Measurements from ENCODE around the gene VPS13D.

The VPS13D gene

GRCh38 chr1:12229835-12230548, at the start of gene VPS13D:
Gene VPS13D (plus strand): TSS chr1:12230030. CDS start chr1:12234267, 4,237 bp downstream.
- peak; percentile 76 for DNase-seq (ENCODE audit: low read depth)

DNA sequence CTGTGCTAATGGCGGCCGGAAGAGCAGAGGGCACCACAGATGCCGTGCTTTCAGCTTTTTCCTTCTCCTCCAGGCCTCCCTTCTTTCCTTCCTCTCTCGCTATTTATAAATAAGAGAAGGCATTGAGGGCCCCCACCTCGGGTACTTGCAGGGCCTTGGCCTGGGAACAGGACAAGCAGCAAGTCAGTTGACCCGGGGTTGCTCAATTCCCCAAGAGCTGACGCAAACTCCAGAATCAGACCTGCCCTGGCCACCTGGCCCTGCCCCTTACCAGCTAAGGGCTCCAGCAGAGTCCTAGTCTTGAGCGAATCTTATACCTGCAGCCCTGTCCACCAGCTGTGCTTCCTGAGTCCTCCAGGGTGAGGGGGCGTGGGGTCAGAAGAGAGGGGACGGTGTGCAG, 49.5 kb upstream of the VPS13D start:
- no peak for DNase-seq (ENCODE audit: low read depth)

DNA sequence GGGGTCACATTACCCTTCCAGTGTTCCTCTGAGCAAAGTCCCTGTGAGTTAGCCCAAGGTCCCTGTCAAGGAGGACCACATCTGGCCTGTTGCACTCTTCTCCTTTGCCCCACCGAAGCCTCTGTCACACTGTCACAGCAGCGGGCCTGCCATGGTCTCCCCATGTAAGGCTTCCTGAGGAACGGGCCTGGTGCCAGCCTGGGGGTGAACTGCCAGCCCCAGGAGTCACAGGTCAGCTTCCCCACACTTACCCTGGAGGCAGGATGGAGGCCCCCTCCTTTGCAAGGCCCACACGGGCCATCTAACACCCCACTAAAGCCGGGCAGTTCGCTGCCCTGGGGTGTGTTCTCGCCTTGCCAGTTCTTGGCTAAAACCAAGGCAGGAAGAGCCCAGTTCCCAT, 48.9 kb upstream of the VPS13D start:
- no peak for DNase-seq (ENCODE audit: low read depth)

- DNase-seq (ENCODE audit: low read depth): no peak
These were observed 48.3 kb upstream of the VPS13D start for GRCh38 chr1:12181568-12181967.

DNA sequence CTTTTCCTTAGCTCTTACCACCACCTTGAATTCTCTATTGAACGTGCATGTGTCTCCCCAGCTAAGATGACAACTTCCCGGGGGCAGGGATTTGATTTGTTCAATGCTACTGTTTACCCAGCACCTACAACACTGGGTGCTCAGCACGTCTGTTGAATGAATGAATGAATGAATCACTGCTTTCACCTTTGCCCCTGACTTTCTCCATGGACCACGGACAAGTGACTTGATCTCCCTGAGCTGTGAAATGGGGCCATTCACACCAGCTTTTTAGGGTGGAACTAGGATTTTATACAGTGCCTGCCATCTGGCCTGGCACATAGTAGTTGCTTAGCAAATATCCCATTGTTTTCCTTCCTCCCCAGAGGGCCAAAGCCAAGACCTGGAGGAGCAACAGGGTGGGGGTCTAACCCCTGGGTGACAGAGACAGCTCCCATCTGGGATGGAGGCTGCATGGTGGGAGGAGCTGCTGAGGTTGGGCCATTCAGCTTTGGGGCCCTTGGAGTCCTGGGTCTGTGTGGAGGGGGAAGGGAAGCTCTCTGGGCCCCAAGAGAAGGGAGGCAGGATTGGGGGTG, 47.3 kb upstream of the VPS13D start:
- DNase-seq (ENCODE audit: low read depth): no peak

DNA sequence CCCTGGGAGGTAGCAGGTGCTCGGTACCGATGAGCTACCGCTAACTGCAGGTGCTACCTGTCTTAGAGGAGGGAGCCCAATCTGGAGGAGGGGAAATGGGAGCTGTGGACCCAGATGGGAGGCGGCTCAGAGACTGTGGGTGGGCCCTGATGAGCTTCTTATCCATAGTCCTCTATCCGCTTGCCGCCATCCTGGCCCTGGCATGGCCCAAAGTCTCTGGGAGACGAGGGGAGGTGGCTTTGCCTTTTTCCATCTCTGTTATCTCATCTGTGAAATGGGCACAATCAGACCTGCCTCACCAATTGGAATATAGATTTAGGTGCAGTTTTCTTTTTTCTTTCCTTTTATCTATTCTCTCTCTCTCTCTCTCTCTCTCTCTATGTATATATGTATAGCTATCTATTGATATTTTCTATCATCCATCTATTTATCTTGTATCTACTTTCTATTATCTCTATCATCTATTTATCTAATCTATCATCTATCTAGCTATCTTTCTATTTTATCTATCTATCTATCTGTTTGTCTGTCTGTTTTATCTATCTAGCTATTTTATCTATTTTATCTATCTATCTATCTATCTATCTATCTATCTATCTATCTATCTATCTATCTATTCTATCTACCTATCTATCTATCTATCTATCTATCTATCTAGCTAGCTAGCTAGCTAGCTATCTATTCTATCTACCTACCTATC, 46.6 kb upstream of the VPS13D start:
- DNase-seq (ENCODE audit: low read depth): no peak

- no peak for DNase-seq (ENCODE audit: low read depth)
These were observed 45.7 kb upstream of the VPS13D start for GRCh38 chr1:12184008-12184681.

- no peak for DNase-seq (ENCODE audit: low read depth)
These were observed 44.6 kb upstream of the VPS13D start for GRCh38 chr1:12185036-12185917.

GRCh38 chr1:12185918-12186678, 43.7 kb upstream of the VPS13D start:
- DNase-seq (ENCODE audit: low read depth): no peak

- no peak for DNase-seq (ENCODE audit: low read depth)
These were observed 43.2 kb upstream of the VPS13D start for GRCh38 chr1:12186679-12186985.

DNA sequence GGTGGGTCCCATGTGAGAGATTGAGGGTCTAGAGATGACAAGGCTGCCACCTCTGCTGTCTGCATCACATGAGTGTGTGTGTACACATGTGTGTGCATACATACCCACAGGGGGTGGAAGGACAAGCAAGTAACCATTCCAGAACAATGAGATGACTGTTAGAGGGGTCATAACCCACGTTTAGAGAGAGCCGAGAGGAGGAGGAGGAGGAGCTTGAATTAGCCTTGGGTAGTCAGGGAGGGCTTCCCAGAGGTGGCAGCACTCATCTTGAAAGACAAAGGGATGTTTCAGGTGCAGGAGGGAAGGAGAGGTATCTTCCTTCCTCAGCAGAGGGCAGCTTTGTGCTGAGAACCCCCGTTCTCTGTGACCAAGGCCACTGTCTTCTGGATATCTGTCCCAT, 41.7 kb upstream of the VPS13D start:
- DNase-seq (ENCODE audit: low read depth): no peak

- DNase-seq (ENCODE audit: low read depth): no peak
These were observed 41.0 kb upstream of the VPS13D start for GRCh38 chr1:12188657-12189327.

GRCh38 chr1:12189328-12189682, 40.5 kb upstream of the VPS13D start:
- no peak for DNase-seq (ENCODE audit: low read depth)

- no peak for DNase-seq (ENCODE audit: low read depth)
These were observed 38.4 kb upstream of the VPS13D start for GRCh38 chr1:12191242-12192032.

DNA sequence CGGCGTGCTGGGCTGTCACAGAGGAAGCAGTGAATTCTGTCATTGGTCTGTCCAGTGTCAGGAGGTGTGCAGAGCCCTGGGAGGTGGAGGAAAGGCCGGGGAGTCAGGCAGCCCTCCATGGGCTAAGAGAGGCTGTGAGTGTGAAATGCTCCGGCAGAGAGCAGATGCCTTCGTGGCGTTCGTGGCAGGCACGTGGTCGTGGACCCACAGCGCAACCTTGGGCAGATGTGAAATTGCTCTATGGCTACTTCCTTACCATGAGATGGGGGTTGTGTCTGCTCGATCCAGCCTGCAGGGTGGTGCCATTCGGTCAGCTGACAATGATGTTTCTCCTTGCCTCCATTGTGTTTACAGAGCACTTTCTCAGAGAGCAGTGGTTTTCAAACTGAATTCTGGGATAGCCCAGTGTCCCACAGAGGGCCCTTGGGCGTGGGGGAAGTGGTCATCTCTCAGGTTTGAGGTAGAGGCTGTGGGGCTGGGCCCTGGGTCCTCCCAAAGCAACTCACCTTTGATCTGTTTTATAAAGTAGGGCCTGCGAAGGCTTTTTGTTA, 35.1 kb upstream of the VPS13D start:
- DNase-seq (ENCODE audit: low read depth): no peak

DNA sequence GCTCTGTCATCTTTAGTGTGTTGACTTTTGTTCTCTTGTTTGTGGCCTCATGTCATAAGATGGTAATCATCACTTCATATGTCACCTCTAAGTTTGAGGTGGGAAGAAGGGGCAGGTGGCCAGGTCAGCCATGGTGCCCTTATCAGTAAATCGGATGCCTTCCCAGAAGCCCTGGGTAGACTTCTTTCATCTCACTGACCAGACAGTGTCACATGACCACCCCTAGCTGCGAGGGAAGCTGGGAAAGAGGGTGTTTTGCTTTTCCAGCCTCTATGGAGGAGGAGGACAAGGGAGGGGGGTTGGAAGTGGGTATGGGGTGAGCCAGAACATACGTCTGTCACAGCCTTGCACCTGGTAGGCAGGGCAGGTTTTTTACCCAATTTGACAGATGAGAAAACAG, 34.4 kb upstream of the VPS13D start:
- DNase-seq (ENCODE audit: low read depth): no peak

GRCh38 chr1:12196641-12197482, 33.0 kb upstream of the VPS13D start:
- no peak for DNase-seq (ENCODE audit: low read depth)

DNA sequence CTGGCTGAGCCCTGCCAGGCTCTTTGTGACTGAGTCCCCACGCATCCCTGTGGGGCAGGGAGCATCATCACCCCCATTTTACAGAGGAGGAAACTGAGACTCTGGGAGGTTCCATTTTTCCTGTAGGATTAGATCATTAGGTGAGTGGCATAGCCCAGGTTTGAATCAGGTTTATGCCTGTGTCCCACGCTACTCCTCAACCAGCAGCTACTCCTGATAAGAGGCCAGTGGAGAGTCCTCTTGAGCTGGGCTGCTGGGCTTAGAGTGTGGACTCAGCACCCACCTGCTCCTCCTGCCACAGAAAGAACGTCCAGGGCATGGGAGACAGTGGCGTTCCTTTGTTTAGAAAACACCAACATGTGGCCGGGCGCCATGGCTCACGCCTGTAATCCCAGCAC, 32.3 kb upstream of the VPS13D start:
- no peak for DNase-seq (ENCODE audit: low read depth)

DNA sequence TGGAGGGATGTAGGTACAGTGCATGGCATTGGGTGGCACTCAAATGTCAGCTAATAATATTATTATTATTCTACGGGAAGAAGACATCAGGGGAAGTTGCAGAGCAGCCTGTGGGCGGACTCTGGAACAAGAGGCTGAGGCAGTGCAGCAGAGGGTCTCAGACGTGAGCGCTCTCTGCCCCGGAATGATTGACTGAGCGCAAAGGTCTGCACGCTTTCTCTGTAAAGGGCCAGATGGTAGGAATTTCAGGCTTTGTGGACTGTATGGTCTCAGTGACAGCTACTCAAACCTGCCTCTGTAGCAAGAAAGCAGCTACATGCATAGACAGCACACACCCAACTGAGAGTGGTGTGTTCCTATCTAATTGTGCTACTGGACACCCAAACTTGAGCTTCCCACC, 29.6 kb upstream of the VPS13D start:
- no peak for DNase-seq (ENCODE audit: low read depth)
